DOHH2 (cell line): ENCODE measurements around the gene GTF2A1.

Experiments
- CTCF ChIP-seq: fragments of 200-600 bp; sonication (generic); IDR thresholded peaks from one replicate; pipeline ENCODE4 v1.5.1; 2014; ENCODE audit warnings: antibody characterized with exemption, mild to moderate bottlenecking, low read depth, low read length; ENCODE audit not compliant: poor library complexity, severe bottlenecking
- EZH2phosphoT487 ChIP-seq: fragments of 200-600 bp; sonication (generic); IDR thresholded peaks from 2 replicates; pipeline ENCODE4 v1.6.1; 2017; ENCODE audit warnings: borderline replicate concordance, mild to moderate bottlenecking, antibody characterized with exemption, low read length, moderate library complexity, mixed read lengths

DNA sequence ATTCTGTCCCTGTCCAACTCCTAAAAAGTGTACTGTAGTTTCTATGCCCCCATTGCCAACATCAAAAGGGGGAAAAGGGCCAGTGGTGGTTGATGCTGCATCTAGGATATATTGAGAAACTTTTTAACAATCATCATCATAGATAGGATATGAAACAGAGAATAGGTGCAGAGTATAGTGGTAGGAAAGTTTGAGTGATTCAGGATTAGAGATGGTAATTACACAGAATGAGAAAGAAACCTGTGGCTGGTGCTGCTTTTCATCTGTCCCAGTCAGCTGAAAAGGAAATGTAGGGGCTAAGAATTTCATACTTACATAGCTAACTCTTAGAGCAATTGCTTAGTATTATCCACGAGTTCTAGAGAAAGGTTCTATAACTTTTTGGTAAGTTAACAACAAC is 67.6 kb downstream of the GTF2A1 start:
- TF ChIP-seq CTCF (no peak), EZH2phosphoT487 (no peak)
